GM12878 (cell line): Measurements from ENCODE around the gene LEKR1. TPM values are rescaled to one million over a fixed set of nuclear protein-coding genes. Genes with fewer than 3 reads are reported as not detected.

Experiments
- ATAC-seq: fragments of 200-7000 bp; cut with Tn5 transposase; 3 replicates; pipeline ENCODE4 v1.9.1; 2020; ENCODE audit warnings: mild to moderate bottlenecking, moderate library complexity
- BruUV-seq: library from RNA; stranded (reverse); fragments of 400-500 nt; replicated peaks from 2 replicates; lab custom pipeline; 2021; lab: Mats Ljungman, UMichigan
- CTCF ChIA-PET: fragments of 300-600 bp; sonication (Branson Sonifier 250); formaldehyde crosslinking; extraction: SDS; loops from one replicate; lab custom pipeline; 2021; ENCODE audit warnings: inconsistent platforms; lab: Yijun Ruan, JAX
- POLR2A ChIA-PET: fragments of 350-600 bp; formaldehyde crosslinking; extraction: SDS; loops from one replicate; lab custom pipeline; 2021; ENCODE audit warnings: inconsistent platforms; lab: Charles Lee
- RAD21 ChIA-PET: fragments of 300-600 bp; sonication (Branson Sonifier 250); formaldehyde crosslinking; loops from one replicate; lab custom pipeline; 2023; ENCODE audit warnings: antibody characterized with exemption; ENCODE audit not compliant: unreplicated experiment; lab: Charles Lee
- SMC1A ChIA-PET: fragments of 300-600 bp; sonication (Branson Sonifier 250); formaldehyde crosslinking; loops from one replicate; lab custom pipeline; 2023; ENCODE audit not compliant: unreplicated experiment, uncharacterized antibody; lab: Charles Lee
- DNase-seq: peaks from one replicate; pipeline ENCODE4 v3.0.0-alpha.2; 2011; ENCODE audit warnings: low read depth, low spot score
- FAIRE-seq: peaks from 3 replicates; lab custom pipeline; 2011; peaks lifted over from hg19 to GRCh38; lab: Jason Lieb, UNC
- H2AFZ ChIP-seq: 2 replicates; pipeline ENCODE4 v1.6.0; 2011; ENCODE audit warnings: low read depth, low read length, control low read depth; ENCODE audit not compliant: control insufficient read depth
- H3K27ac ChIP-seq: 2 replicates; pipeline ENCODE4 v1.5.1; 2011; ENCODE audit warnings: control low read depth; ENCODE audit not compliant: control insufficient read depth, insufficient read depth
- H3K27me3 ChIP-seq, 2 experiments: replicated peaks in 1 of 2; 2 replicates each; pipeline versions ENCODE4 v1.6.0 to v1.6.1; 2011; ENCODE audit warnings: low read length in 1 of 2; ENCODE audit not compliant: control insufficient read depth in 2 of 2, insufficient read depth in 2 of 2
- H3K36me3 ChIP-seq, 2 experiments: 2 replicates each; pipeline ENCODE4 v1.5.1; 2011; ENCODE audit warnings: low read length in 1 of 2; ENCODE audit not compliant: control insufficient read depth in 2 of 2, insufficient read depth in 2 of 2
- H3K4me1 ChIP-seq: 2 replicates; pipeline ENCODE4 v1.6.1; 2011; ENCODE audit warnings: mild to moderate bottlenecking, low read length, moderate library complexity, mixed read lengths; ENCODE audit not compliant: control insufficient read depth, insufficient read depth
- H3K4me2 ChIP-seq: 2 replicates; pipeline ENCODE4 v1.6.0; 2011; ENCODE audit warnings: control low read depth; ENCODE audit not compliant: control insufficient read depth, insufficient read depth
- H3K4me3 ChIP-seq: fragments of 200-600 bp; sonication (generic); 2 replicates; pipeline ENCODE4 v1.5.1; 2016
- H3K79me2 ChIP-seq: 2 replicates; pipeline ENCODE4 v1.6.0; 2011; ENCODE audit warnings: low read length; ENCODE audit not compliant: control insufficient read depth, insufficient read depth
- H3K9ac ChIP-seq: 2 replicates; pipeline ENCODE4 v1.8.0; 2011; ENCODE audit warnings: low read length, control low read depth, mixed read lengths; ENCODE audit not compliant: control insufficient read depth, insufficient read depth
- H3K9me3 ChIP-seq: replicated peaks from 3 replicates; pipeline ENCODE4 v1.5.1; 2011; ENCODE audit warnings: mild to moderate bottlenecking, low read length; ENCODE audit not compliant: control insufficient read depth, insufficient read depth
- H4K20me1 ChIP-seq: 2 replicates; pipeline ENCODE4 v1.6.0; 2011; ENCODE audit not compliant: control insufficient read depth, insufficient read depth
- BRCA1 ChIP-seq: IDR thresholded peaks from 2 replicates; pipeline ENCODE4 v1.6.1; 2011; ENCODE audit warnings: low read depth, low read length, improper control_type of control experiment
- CBFB ChIP-seq: IDR thresholded peaks from 2 replicates; pipeline ENCODE4 v1.6.1; 2016; ENCODE audit warnings: antibody characterized with exemption, low read depth
- EZH2 ChIP-seq: IDR thresholded peaks from 2 replicates; pipeline ENCODE4 v1.6.1; 2012; ENCODE audit warnings: low read depth, mild to moderate bottlenecking, control low read depth, inconsistent platforms, low read length, borderline replicate concordance; ENCODE audit not compliant: control insufficient read depth
- NFYA ChIP-seq: IDR thresholded peaks from 2 replicates; pipeline ENCODE4 v1.6.1; 2011; ENCODE audit warnings: low read depth, mild to moderate bottlenecking, low read length, improper control_type of control experiment, borderline replicate concordance
- NR2C2 ChIP-seq: IDR thresholded peaks from 2 replicates; pipeline ENCODE4 v1.6.1; 2011; ENCODE audit warnings: borderline replicate concordance, low read depth; ENCODE audit not compliant: control insufficient read depth, insufficient read length
- RB1 ChIP-seq: fragments of 450-650 bp; formaldehyde crosslinking; IDR thresholded peaks from 2 replicates; pipeline ENCODE4 v1.6.1; 2017; ENCODE audit warnings: mild to moderate bottlenecking, borderline replicate concordance
- SIN3A ChIP-seq: IDR thresholded peaks from 2 replicates; pipeline ENCODE4 v1.6.1; 2012; ENCODE audit warnings: low read depth, low read length, improper control_type of control experiment
- SRF ChIP-seq, 2 experiments: IDR thresholded peaks; 2 replicates each; pipeline ENCODE4 v1.6.1; 2011; ENCODE audit warnings: low read depth in 2 of 2, low read length in 2 of 2, mild to moderate bottlenecking in 1 of 2, moderate library complexity in 1 of 2
- STAT1 ChIP-seq: fragments of 450-650 bp; conservative IDR thresholded peaks from 2 replicates; pipeline ENCODE4 v1.6.1; 2014; ENCODE audit warnings: antibody characterized with exemption, mild to moderate bottlenecking
- STAT3 ChIP-seq: IDR thresholded peaks from 2 replicates; pipeline ENCODE4 v1.6.1; 2011; ENCODE audit warnings: low read depth, low read length, improper control_type of control experiment
- ZNF217 ChIP-seq: fragments of 450-650 bp; IDR thresholded peaks from 2 replicates; pipeline ENCODE4 v1.6.1; 2017; ENCODE audit warnings: antibody characterized with exemption, mild to moderate bottlenecking
- ZNF384 ChIP-seq: IDR thresholded peaks from 2 replicates; pipeline ENCODE4 v1.6.1; 2012; ENCODE audit warnings: low read depth, mild to moderate bottlenecking, low read length, improper control_type of control experiment, borderline replicate concordance
- WGBS: methylation state at CpG from one replicate; pipeline ENCODE4 v1.1.6; 2016; ENCODE audit warnings: low lambda C conversion rate; ENCODE audit not compliant: insufficient replicate concordance, insufficient coverage; ENCODE audit errors: missing lambda C conversion rate; 5-methylcytosine and 5-hydroxymethylcytosine counted together
- in situ Hi-C: fragments of 300-500 bp; cut with MboI; formaldehyde crosslinking; loops from 9 replicates; pipeline ENCODE4 v1.14.3; 2018; ENCODE audit warnings: mixed read lengths
- intact Hi-C: fragments of 100-400 bp; cut with micrococcal nuclease; formaldehyde crosslinking; loops from one replicate; pipeline ENCODE4 v1.14.2; 2022; ENCODE audit not compliant: unreplicated experiment
- polyA plus RNA-seq, 11 experiments: library from polyadenylated mRNA; depleted of rRNA in 4 of 11; unstranded in 6 of 11; stranded (reverse) in 5 of 11; fragments of >200 nt; fragmentation: Nextera tagmentation in 4 of 11; fragmentation: Illumina TruSeq in 1 of 11; extraction: Ambion mirVana in 4 of 11; extraction: Trizol in 1 of 11; gene quantifications; 1 replicate in 1 of 11; 2 replicates in 10 of 11; pipeline versions ENCODE4 v1.2.1 to v1.2.3, GENCODE V29; 2011 to 2016; ENCODE audit warnings: inconsistent platforms in 2 of 11, missing spikeins in 2 of 11, low read depth in 1 of 11
- total RNA-seq, 4 experiments: library from RNA; depleted of rRNA in 3 of 4; stranded (reverse); fragments of >200 nt in 3 of 4; fragmentation: Illumina TruSeq in 1 of 4; extraction: Trizol in 1 of 4; gene quantifications; 2 replicates each; pipeline versions ENCODE4 v1.2.1 to v1.2.3, GENCODE V29; 2013 to 2021
- TF ChIP-seq, protein P1 (sequence below): IDR thresholded peaks from 2 replicates; pipeline ENCODE4 v1.6.1; 2012; ENCODE audit warnings: low read depth, low read length, improper control_type of control experiment
- TF ChIP-seq, protein P2 (sequence below): fragments of 450-650 bp; IDR thresholded peaks from 2 replicates; pipeline ENCODE4 v1.6.1; 2016; ENCODE audit warnings: mild to moderate bottlenecking
- TF ChIP-seq, protein P3 (sequence below): fragments of 450-650 bp; IDR thresholded peaks from 2 replicates; pipeline ENCODE4 v1.6.1; 2017; ENCODE audit warnings: antibody characterized with exemption, mild to moderate bottlenecking, moderate library complexity

LEKR1 gene
- total and polyA plus RNA-seq, 10 of the 15 experiments (the other 5 are each of a cell fraction or from before 2014, with no cell fraction given), result 0.48 to 3.2 (median 1.3) TPM

DNA sequence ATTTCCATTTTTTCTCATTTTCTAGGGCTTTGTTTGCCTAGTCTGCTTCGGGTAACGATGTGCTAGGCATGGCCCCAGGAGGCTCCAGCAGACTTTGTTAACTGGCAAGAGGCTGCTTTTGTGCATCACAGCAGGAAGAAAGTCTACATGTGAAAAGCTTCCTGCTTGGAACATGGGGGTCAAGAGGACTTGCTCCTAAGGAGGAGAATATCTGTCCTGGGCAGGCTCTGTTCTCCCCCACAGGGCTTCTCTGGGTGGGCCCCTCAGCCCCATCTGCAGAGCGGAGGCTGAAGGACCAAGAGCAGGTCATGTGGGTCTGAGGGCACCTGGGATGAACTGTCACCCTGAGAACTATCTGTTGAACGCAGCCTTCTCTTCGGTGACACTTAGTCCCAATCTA, 239.0 kb downstream of the LEKR1 start (continued):
- TF ChIP-seq SIN3A (no peak), SRF (IDR thresholded peaks at IDR 0.05; ENCODE audit: low read depth in 2 of 2, low read length in 2 of 2) (no peak), ZNF384 (no peak)

GRCh38 chr3:157066335-157067098, 240.4 kb downstream of the LEKR1 start:
- Histone ChIP-seq H3K36me3 (no peaks in the 10 kb centered on the region), H3K4me2 (no peak overlapping the region), H3K4me1 (peaks cover 31% of the 10 kb centered on the region), H3K27me3 (no peaks in the 10 kb centered on the region), H3K9me3 (no peaks in the 10 kb centered on the region), H4K20me1 (no peaks in the 10 kb centered on the region), H3K9ac (no peak overlapping the region), H2AFZ (no peak overlapping the region; the same call in 1 of the 2 replicates), H3K79me2 (no peaks in the 10 kb centered on the region), H3K27ac (no peak overlapping the region), H3K4me3 (no peak overlapping the region)
- DNase-seq (no peak), ATAC-seq (no peak), FAIRE-seq (no peak)
- SMC1A ChIA-PET, result interaction anchor here (0.6 to 3.6 kb wide), 19 partner anchors 10 to 391 kb away, joined by 3 to 10 read pairs (median 4); partner anchors contain the start of gene TIPARP
- CTCF ChIA-PET, result interaction anchor here (0.6 to 2.4 kb wide), 11 partner anchors 10 to 465 kb away, joined by 3 to 14 read pairs (median 3); no protein-coding TSS in a partner anchor
- RAD21 ChIA-PET, result interaction anchor here (0.9 to 2.7 kb wide), 23 partner anchors 13 to 914 kb away, joined by 3 to 12 read pairs (median 4); partner anchors contain the start of genes LEKR1 and TIPARP
- 96% methylated on average over 11 of the region's 11 CpGs for WGBS
- in situ Hi-C loops (no loop called here), intact Hi-C loops (no loop called here)
- POLR2A ChIA-PET, result interaction anchor here (1.0 kb wide), 1 partner anchor 88 kb away, joined by 3 read pairs; no protein-coding TSS in a partner anchor
- BruUV-seq, result no TSS peak
- TF ChIP-seq, protein P1, sequence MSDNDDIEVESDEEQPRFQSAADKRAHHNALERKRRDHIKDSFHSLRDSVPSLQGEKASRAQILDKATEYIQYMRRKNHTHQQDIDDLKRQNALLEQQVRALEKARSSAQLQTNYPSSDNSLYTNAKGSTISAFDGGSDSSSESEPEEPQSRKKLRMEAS, result no peak
- TF ChIP-seq RB1 (no peak), SRF (IDR thresholded peaks at IDR 0.05; ENCODE audit: low read depth in 2 of 2, low read length in 2 of 2) (no peak), STAT3 (no peak), NR2C2 (no peak), BRCA1 (no peak), NFYA (no peak), CBFB (no peak), ZNF217 (no peak), EZH2 (no peak), STAT1 (no peak)
- TF ChIP-seq, protein P2, sequence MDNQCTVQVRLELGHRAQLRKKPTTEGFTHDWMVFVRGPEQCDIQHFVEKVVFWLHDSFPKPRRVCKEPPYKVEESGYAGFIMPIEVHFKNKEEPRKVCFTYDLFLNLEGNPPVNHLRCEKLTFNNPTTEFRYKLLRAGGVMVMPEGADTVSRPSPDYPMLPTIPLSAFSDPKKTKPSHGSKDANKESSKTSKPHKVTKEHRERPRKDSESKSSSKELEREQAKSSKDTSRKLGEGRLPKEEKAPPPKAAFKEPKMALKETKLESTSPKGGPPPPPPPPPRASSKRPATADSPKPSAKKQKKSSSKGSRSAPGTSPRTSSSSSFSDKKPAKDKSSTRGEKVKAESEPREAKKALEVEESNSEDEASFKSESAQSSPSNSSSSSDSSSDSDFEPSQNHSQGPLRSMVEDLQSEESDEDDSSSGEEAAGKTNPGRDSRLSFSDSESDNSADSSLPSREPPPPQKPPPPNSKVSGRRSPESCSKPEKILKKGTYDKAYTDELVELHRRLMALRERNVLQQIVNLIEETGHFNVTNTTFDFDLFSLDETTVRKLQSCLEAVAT, result no peak
- TF ChIP-seq, protein P3, sequence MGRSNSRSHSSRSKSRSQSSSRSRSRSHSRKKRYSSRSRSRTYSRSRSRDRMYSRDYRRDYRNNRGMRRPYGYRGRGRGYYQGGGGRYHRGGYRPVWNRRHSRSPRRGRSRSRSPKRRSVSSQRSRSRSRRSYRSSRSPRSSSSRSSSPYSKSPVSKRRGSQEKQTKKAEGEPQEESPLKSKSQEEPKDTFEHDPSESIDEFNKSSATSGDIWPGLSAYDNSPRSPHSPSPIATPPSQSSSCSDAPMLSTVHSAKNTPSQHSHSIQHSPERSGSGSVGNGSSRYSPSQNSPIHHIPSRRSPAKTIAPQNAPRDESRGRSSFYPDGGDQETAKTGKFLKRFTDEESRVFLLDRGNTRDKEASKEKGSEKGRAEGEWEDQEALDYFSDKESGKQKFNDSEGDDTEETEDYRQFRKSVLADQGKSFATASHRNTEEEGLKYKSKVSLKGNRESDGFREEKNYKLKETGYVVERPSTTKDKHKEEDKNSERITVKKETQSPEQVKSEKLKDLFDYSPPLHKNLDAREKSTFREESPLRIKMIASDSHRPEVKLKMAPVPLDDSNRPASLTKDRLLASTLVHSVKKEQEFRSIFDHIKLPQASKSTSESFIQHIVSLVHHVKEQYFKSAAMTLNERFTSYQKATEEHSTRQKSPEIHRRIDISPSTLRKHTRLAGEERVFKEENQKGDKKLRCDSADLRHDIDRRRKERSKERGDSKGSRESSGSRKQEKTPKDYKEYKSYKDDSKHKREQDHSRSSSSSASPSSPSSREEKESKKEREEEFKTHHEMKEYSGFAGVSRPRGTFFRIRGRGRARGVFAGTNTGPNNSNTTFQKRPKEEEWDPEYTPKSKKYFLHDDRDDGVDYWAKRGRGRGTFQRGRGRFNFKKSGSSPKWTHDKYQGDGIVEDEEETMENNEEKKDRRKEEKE, result no peak
